GM12892 (cell line): ENCODE measurements around the gene TIMM29.

ENCODE experiments used
- POLR2A ChIP-seq: IDR thresholded peaks from 2 replicates; pipeline ENCODE4 v1.6.1; 2011; ENCODE audit warnings: low read depth, low read length, control low read depth
- POLR2AphosphoS5 ChIP-seq: IDR thresholded peaks from 2 replicates; pipeline ENCODE4 v1.6.1; 2011; ENCODE audit warnings: low read depth, low read length, control low read depth

DNA sequence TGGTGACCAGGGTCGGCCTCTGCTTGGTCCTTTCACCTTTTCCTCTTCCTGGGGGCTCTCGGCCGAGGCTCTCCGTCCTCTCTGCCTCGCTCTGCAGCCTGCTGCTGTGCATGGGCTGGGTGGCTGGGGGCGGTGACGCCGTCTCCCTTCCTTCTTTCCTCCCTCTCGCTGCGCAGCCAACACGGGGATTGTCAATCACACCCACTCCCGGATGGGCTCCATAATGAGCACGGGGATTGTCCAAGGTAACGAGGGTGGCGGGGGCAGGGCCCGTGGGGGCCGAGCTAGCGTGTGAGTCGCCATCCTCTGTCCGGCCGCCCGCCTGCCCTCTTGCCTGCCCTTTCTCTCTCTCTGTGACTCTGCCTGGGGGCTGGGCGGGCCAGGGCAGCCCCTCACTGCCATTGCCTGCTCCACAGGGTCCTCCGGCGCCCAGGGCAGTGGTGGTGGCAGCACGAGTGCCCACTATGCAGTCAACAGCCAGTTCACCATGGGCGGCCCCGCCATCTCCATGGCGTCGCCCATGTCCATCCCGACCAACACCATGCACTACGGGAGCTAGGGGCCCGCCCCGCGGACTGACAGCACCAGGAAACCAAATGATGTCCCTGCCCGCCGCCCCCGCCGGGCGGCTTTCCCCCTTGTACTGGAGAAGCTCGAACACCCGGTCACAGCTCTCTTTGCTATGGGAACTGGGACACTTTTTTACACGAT lies 7.3 kb upstream of the TIMM29 start:
- TF ChIP-seq POLR2A (no peak; the same call in 1 of the 2 replicates), POLR2AphosphoS5 (no peak)
